ENCODE data around the gene COL23A1.

DNA sequence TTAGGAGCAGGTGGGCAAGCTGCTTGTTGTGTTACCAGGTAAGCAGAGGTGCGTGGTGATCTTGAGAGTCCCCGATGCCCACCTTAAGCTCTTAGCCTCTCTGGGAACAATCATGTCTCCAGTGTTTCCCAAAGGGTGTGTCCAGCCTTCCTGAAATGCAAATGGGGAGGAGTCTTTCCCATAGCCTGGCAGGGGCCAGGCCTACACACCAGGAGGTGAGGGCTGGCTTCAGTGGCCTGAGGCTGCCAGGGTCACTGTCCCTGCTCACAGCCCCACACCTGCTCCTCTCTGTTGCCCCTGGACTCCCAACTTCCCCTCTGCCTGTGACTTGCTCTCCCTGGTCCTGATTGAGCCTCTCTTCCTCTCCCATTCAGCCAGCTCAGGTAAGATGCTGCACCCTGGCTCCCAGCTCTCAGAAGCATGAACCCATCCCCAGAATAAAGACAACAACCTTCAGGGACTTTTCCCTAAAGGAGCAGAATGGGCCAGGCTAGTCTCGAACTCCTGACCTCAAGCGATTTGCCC lies 291.8 kb downstream of the COL23A1 start:
- TF ChIP-seq ZSCAN23 (tag by site-specific recombination; IDR thresholded peaks at IDR 0.05) (no peak), ZNF654 (tag by site-specific recombination; IDR thresholded peaks at IDR 0.05; ENCODE audit: low read depth) (no peak), FEZF1 (tag by site-specific recombination; IDR thresholded peaks at IDR 0.05) (no peak), SCRT1 (tag by site-specific recombination; IDR thresholded peaks at IDR 0.05; ENCODE audit: borderline replicate concordance) (no peak), ZFP69B (tag by site-specific recombination; IDR thresholded peaks at IDR 0.05) (no peak), YY1 (tag by site-specific recombination; IDR thresholded peaks at IDR 0.05) (no peak), ZNF341 (tag by site-specific recombination; IDR thresholded peaks at IDR 0.05; ENCODE audit: low read depth) (no peak), MEIS1 (CRISPR knock-in tag; IDR thresholded peaks at IDR 0.05; ENCODE audit: borderline replicate concordance) (no peak), ZNF561 (tag by site-specific recombination; IDR thresholded peaks at IDR 0.05; ENCODE audit: borderline replicate concordance) (no peak)
- TF ChIP-seq, protein P1, sequence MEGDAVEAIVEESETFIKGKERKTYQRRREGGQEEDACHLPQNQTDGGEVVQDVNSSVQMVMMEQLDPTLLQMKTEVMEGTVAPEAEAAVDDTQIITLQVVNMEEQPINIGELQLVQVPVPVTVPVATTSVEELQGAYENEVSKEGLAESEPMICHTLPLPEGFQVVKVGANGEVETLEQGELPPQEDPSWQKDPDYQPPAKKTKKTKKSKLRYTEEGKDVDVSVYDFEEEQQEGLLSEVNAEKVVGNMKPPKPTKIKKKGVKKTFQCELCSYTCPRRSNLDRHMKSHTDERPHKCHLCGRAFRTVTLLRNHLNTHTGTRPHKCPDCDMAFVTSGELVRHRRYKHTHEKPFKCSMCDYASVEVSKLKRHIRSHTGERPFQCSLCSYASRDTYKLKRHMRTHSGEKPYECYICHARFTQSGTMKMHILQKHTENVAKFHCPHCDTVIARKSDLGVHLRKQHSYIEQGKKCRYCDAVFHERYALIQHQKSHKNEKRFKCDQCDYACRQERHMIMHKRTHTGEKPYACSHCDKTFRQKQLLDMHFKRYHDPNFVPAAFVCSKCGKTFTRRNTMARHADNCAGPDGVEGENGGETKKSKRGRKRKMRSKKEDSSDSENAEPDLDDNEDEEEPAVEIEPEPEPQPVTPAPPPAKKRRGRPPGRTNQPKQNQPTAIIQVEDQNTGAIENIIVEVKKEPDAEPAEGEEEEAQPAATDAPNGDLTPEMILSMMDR (tag by site-specific recombination; IDR thresholded peaks at IDR 0.05) = no peak

Data from HEK293 (cell line).